ENCODE data around the gene AK1.

Gene AK1

GRCh38 chr9:127855522-127855921 is 22.0 kb downstream of the AK1 start:
- TF ChIP-seq ZFX (IDR thresholded peaks at IDR 0.05), result no peak
- TF ChIP-seq CTCF (conservative IDR thresholded peaks at IDR 0.05), result no peak
- no peak overlapping the region for H3K27ac ChIP-seq

GRCh38 chr9:127854960-127855359 is 22.5 kb downstream of the AK1 start:
- TF ChIP-seq CTCF (conservative IDR thresholded peaks at IDR 0.05) (no peak), ZFX (IDR thresholded peaks at IDR 0.05) (no peak)
- no peak overlapping the region for H3K27ac ChIP-seq

- no peak for TF ChIP-seq CTCF (conservative IDR thresholded peaks at IDR 0.05)
- no peak for TF ChIP-seq ZFX (IDR thresholded peaks at IDR 0.05)
- H3K27ac ChIP-seq, result no peak within 1 kb of the TSS
Measured at GRCh38 chr9:127854184-127854806, 23.2 kb downstream of the AK1 start, which contains the start of gene ENG. ENG (minus strand) TSS chr9:127854658; CDS start chr9:127854355, 303 bp downstream.

GRCh38 chr9:127853312-127854183 is 23.9 kb downstream of the AK1 start:
- H3K27ac ChIP-seq, result no peak overlapping the region
- TF ChIP-seq ZFX (IDR thresholded peaks at IDR 0.05) (no peak), CTCF (conservative IDR thresholded peaks at IDR 0.05) (no peak)

- H3K27ac ChIP-seq, result no peak overlapping the region
- TF ChIP-seq ZFX (IDR thresholded peaks at IDR 0.05) (no peak), CTCF (conservative IDR thresholded peaks at IDR 0.05) (no peak)
Measured at GRCh38 chr9:127852829-127853228, 24.6 kb downstream of the AK1 start.

- H3K27ac ChIP-seq, result no peak overlapping the region
- TF ChIP-seq CTCF (conservative IDR thresholded peaks at IDR 0.05) (no peak), ZFX (IDR thresholded peaks at IDR 0.05) (no peak)
Measured at GRCh38 chr9:127850286-127850830, 27.1 kb downstream of the AK1 start.

Data from C4-2B (cell line).